K562 (cell line): ENCODE data around the gene HDAC10.

Source experiments
- ELF2 ChIP-seq: fragments of 250-450 bp; sonication (Bioruptor Pico); IDR thresholded peaks from 2 replicates; pipeline ENCODE4 v1.5.0; 2021; ENCODE audit warnings: mild to moderate bottlenecking
- PCBP1 ChIP-seq: fragments of 200-400 bp; formaldehyde crosslinking; IDR thresholded peaks from 2 replicates; pipeline ENCODE4 v1.6.1; 2018; ENCODE audit warnings: mild to moderate bottlenecking, low read depth, low read length; ENCODE audit not compliant: poor library complexity, severe bottlenecking
- RAD21 ChIP-seq, 2 experiments: fragments of 250-450 bp in 1 of 2; fragments of 450-650 bp in 1 of 2; sonication (Bioruptor Pico) in 1 of 2; formaldehyde crosslinking in 1 of 2; IDR thresholded peaks in 1 of 2; conservative IDR thresholded peaks in 1 of 2; 2 replicates each; pipeline versions ENCODE4 v1.4.0 to v1.8.0; 2020 to 2022; ENCODE audit warnings: mild to moderate bottlenecking in 2 of 2, moderate library complexity in 1 of 2
- ZNF282 ChIP-seq: sonication (generic); formaldehyde crosslinking; IDR thresholded peaks from 2 replicates; pipeline ENCODE4 v1.8.1; 2023; ENCODE audit warnings: missing genetic modification reagents

DNA sequence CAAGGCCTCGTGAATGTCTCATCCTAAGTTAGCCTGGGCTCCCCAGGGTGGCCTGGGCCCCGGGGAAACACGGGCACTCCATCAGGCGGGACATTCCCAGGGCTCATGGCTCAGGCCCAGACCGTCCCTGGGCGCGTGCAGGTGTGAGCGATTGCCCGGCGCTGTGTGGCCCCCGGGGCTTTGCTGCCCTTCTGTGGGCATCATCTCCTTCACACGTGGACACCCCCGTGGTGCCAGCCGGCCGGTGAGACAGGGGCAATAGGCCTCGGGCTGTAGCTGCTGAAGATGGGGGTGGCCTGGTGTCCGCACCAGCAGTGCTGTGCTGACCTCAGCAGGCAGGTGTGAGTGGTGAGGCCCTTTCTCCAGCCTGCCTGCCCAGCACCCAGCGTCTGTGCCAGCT lies 54.8 kb downstream of the HDAC10 start:
- TF ChIP-seq RAD21 (CRISPR knock-in tag; conservative IDR thresholded peaks at IDR 0.05 in 1 of 2, IDR thresholded peaks at IDR 0.05 in 1 of 2) (no peak), ZNF282 (CRISPR knock-in tag) (no peak), ELF2 (CRISPR knock-in tag) (no peak), PCBP1 (no peak)
